GM23248 (cell line): ENCODE data around the gene NUP205.

Source experiments
- EZH2 ChIP-seq: fragments of 200-600 bp; sonication (generic); IDR thresholded peaks from 2 replicates; pipeline ENCODE4 v1.6.1; 2018; ENCODE audit warnings: antibody characterized with exemption, mild to moderate bottlenecking; ENCODE audit not compliant: insufficient read depth, poor library complexity, severe bottlenecking
- EZH2phosphoT487 ChIP-seq: fragments of 200-600 bp; sonication (generic); IDR thresholded peaks from 2 replicates; pipeline ENCODE4 v1.6.1; 2018; ENCODE audit warnings: antibody characterized with exemption, moderate library complexity, mild to moderate bottlenecking, low read depth; ENCODE audit not compliant: insufficient read depth

DNA sequence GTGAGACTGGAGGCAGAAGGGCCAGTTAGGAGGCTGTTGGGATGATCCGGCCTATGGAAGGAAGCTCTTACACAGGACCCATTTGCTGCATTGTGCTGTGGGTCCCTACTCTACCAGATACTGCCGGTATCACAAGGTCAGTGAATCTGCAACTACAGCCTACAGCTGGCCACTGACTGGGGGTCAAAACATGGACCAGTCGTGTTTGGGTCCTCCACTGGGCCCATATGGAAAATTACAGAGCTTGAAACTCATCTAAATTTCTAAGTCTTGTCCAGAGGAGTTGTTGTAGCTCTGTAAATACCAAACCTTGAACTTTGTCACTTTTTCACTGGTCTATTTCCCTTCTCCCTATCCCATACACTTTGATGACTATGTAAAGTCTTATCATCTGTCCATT, 5.6 kb upstream of the NUP205 start:
- no peak for TF ChIP-seq EZH2
- no peak for TF ChIP-seq EZH2phosphoT487
